Thymus (tissue), 11 donors: ENCODE data around the gene CBLIF. TPM values are rescaled to one million over a fixed set of nuclear protein-coding genes. Genes with fewer than 3 reads are reported as not detected.

ENCODE experiments used
- DNase-seq, 9 donors: peaks; one replicate each; pipeline ENCODE4 v3.0.0-alpha.2; 2013; ENCODE audit warnings: low spot score in 9 of 9, low read depth in 6 of 9, missing footprints in 1 of 9
- H3K27ac ChIP-seq, 2 donors: one replicate each; pipeline ENCODE4 v1.5.1; 2013; ENCODE audit warnings: control low read depth in 1 of 2, low read depth in 1 of 2, low read length in 1 of 2, mild to moderate bottlenecking in 1 of 2, moderate library complexity in 1 of 2
- H3K27me3 ChIP-seq, 2 donors: one replicate each; pipeline ENCODE4 v1.5.1; 2013; ENCODE audit warnings: low read length in 1 of 2; ENCODE audit not compliant: control insufficient read depth in 2 of 2, insufficient read depth in 1 of 2
- H3K36me3 ChIP-seq, 2 donors: one replicate each; pipeline ENCODE4 v1.5.1; 2013; ENCODE audit warnings: low read length in 1 of 2, mild to moderate bottlenecking in 1 of 2, moderate library complexity in 1 of 2; ENCODE audit not compliant: control insufficient read depth in 2 of 2, insufficient read depth in 2 of 2
- H3K4me1 ChIP-seq, 2 donors: one replicate each; pipeline ENCODE4 v1.5.1; 2013; ENCODE audit warnings: low read length in 2 of 2; ENCODE audit not compliant: control insufficient read depth in 2 of 2, insufficient read depth in 2 of 2
- H3K4me3 ChIP-seq, 2 donors: one replicate each; pipeline ENCODE4 v1.5.1; 2013; ENCODE audit warnings: low read length in 2 of 2, control low read depth in 1 of 2, mild to moderate bottlenecking in 1 of 2
- H3K9me3 ChIP-seq, 2 donors: one replicate each; pipeline ENCODE4 v1.5.1; 2013; ENCODE audit warnings: low read length in 1 of 2, mild to moderate bottlenecking in 1 of 2; ENCODE audit not compliant: control insufficient read depth in 2 of 2, insufficient read depth in 1 of 2
- WGBS: extraction: QIAGEN DNeasy Blood & Tissue Kit; methylation state at CpG from one replicate; pipeline ENCODE4 v1.1.7; 2013; 5-methylcytosine and 5-hydroxymethylcytosine counted together
- polyA plus RNA-seq: library from polyadenylated mRNA; stranded (reverse); fragments of 200-250 nt; gene quantifications from one replicate; pipeline ENCODE4 v1.2.3, GENCODE V29; 2013
- total RNA-seq: library from RNA; stranded (reverse); fragments of 120-200 nt; gene quantifications from one replicate; pipeline ENCODE4 v1.2.4, GENCODE V29; 2013
- donor health status: healthy.

CBLIF gene
- total and polyA plus RNA-seq, 2 donors: 0.05 TPM; not detected in 1

DNA sequence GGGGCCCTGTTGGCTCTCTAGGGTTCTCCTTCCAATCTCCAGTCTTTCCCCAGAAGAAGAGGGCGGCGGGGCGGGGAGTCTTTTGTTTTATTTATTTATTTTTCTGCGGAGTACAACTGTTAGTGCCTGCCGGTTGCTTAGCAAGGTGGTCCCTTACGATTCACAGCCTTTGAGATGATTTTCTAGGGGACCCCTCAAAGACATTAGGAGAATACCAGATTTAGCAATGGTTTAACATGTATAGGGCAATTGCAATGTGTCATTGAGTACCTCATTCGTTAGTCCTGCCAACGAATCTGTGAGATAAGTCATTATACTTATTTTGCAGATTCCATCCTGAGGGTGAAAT lies 34.4 kb downstream of the CBLIF start:
- H3K27me3 ChIP-seq: no peaks in the 10 kb centered on the region
- H3K36me3 ChIP-seq: peaks cover 14 to 25% of the 10 kb centered on the region in 2 donors
- no peak for DNase-seq
- peaks cover 12 to 16% of the 10 kb centered on the region in 2 donors for H3K4me1 ChIP-seq
- H3K27ac ChIP-seq: peak overlapping the region; percentile 46 to 93
- WGBS: 12% methylated on average over 8 of the region's 8 CpGs
- H3K4me3 ChIP-seq: peak overlapping the region; percentile 80 to 97
- peaks cover 0 to 3% of the 10 kb centered on the region in 2 donors for H3K9me3 ChIP-seq

- Histone ChIP-seq H3K27me3 (no peaks in the 10 kb centered on the region), H3K4me1 (peaks cover 12 to 16% of the 10 kb centered on the region in 2 donors), H3K9me3 (peaks cover 0 to 3% of the 10 kb centered on the region in 2 donors), H3K27ac (peak within 1 kb of the TSS; percentile 93 to 96), H3K4me3 (peak within 1 kb of the TSS; percentile 80 to 97), H3K36me3 (peaks cover 17 to 30% of the 10 kb centered on the region in 2 donors)
- DNase-seq: peak; percentile 70 to 95 (median 85)
- whole genome bisulfite sequencing: under 1% methylated on average over 54 of the region's 54 CpGs
Measured at GRCh38 chr11:59810189-59810910, 34.9 kb downstream of the CBLIF start, which contains the start of gene MRPL16. Gene MRPL16 (minus strand): TSS chr11:59810778. CDS start chr11:59810658, 120 bp downstream.

- Histone ChIP-seq H3K4me1 (peaks cover 12 to 13% of the 10 kb centered on the region in 2 donors), H3K4me3 (no peak overlapping the region), H3K36me3 (peaks cover 27 to 36% of the 10 kb centered on the region in 2 donors), H3K27me3 (no peaks in the 10 kb centered on the region), H3K27ac (no peak overlapping the region), H3K9me3 (peaks cover 0 to 3% of the 10 kb centered on the region in 2 donors)
- 85% methylated on average over 1 of the region's 1 CpG for WGBS
- DNase-seq: no peak
Measured at GRCh38 chr11:59807047-59807610, 38.2 kb downstream of the CBLIF start.

GRCh38 chr11:59804061-59804460 lies 41.2 kb downstream of the CBLIF start:
- Histone ChIP-seq H3K4me1 (no peaks in the 10 kb centered on the region), H3K4me3 (no peak overlapping the region), H3K9me3 (no peaks in the 10 kb centered on the region), H3K36me3 (peaks cover 27 to 36% of the 10 kb centered on the region in 2 donors), H3K27ac (no peak overlapping the region), H3K27me3 (no peaks in the 10 kb centered on the region)
- DNase-seq: no peak
- WGBS: 96% methylated on average over 2 of the region's 2 CpGs

DNA sequence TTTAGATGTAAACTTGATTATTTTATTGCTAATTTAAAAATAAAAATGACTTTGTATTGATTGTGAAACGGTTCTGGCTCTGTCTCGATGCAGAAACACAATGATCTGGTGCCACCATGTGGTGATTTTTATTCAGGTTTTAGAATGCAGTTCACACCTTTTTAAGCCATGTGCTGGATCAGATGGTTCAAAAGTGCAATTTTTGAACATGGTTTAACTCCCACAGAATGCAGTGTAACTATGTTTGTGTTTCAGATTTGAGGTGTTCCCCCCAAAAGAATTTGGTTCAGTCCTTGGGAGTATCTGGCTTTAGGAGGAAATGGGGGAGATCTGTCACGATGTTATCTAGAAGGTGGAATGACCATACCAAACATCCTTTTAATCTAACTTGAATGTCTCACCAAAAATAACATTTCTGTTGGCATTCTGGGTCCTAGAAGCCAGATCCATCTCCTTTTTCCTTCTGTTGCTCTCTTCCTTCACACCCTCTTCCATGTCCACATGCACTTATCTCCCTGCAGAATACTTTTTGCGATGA lies 42.6 kb downstream of the CBLIF start:
- WGBS: 54% methylated on average over 4 of the region's 4 CpGs
- Histone ChIP-seq H3K9me3 (no peaks in the 10 kb centered on the region), H3K4me3 (no peak overlapping the region), H3K27ac (no peak overlapping the region), H3K36me3 (peaks cover 27 to 28% of the 10 kb centered on the region in 2 donors), H3K4me1 (no peaks in the 10 kb centered on the region), H3K27me3 (no peaks in the 10 kb centered on the region)
- DNase-seq: peak in 8 of 9 donors; percentile 33 to 81 (median 58)

DNA sequence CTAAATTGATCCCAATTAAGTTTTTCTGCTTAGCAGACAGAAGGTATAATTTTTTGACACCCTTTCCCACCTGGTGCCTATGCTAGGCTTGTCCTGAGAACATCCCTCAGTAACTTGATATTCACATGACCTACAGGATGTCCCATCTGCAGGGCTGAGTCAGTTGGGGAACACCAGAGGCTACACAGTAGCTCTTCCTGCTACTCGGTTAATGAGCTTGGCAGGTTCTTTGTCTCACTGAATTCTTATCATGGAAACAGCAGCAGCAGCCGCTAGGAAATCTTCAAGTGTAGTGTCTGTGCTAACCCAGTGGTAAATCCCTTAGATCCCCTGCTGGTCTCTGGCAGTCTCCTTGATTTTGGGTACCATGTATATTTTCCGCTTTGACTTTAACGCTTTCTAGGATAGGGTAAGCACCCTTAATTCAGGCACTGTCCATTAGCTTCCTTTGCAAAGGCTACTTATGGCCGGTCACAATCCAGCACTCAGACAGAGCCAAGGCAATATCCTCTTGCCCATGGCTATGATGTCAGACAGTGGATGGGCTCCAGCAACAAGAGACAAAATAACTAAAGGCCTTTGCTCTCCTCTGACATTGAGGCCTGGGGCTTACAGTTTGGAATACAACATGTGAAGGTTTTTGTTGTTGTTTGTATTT lies 43.2 kb downstream of the CBLIF start:
- H3K9me3 ChIP-seq: no peaks in the 10 kb centered on the region
- 79% methylated on average over 5 of the region's 5 CpGs for WGBS
- H3K27ac ChIP-seq: peak overlapping the region in 1 of 2 donors; percentile 2
- H3K4me1 ChIP-seq: no peaks in the 10 kb centered on the region
- H3K4me3 ChIP-seq: no peak overlapping the region
- H3K36me3 ChIP-seq: peaks cover 22 to 25% of the 10 kb centered on the region in 2 donors
- no peaks in the 10 kb centered on the region for H3K27me3 ChIP-seq
- DNase-seq: no peak

DNA sequence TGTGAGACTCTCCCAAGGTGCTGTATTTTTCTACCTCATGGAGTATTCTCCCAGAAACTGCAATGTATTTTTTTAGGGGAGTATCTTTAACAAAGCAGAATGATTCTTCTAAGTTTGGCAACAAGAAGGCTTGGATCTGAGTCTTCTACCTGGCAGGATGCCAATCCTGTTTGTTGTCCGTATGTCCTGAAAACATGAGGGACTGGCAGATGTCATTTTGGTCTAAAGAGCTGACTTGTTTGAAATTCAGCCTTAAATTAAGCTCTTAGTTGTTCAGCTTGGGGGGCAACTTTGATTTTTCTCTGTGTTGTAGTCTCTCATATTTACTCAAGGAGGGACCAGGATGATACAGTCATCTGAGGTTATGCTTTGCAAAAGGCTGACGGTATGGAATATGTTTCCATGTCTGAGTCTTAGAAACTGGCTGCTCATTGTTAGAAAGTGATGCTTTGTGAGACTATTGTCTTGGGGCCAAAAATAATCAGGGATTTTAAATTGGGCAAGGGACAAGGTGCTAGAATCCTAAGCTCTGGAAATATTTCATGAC lies 44.1 kb downstream of the CBLIF start:
- Histone ChIP-seq H3K27me3 (no peaks in the 10 kb centered on the region), H3K9me3 (no peaks in the 10 kb centered on the region), H3K36me3 (peaks cover 14 to 17% of the 10 kb centered on the region in 2 donors), H3K4me1 (no peaks in the 10 kb centered on the region), H3K27ac (no peak overlapping the region), H3K4me3 (no peak overlapping the region)
- no peak for DNase-seq
- WGBS: 95% methylated on average over 2 of the region's 2 CpGs

DNA sequence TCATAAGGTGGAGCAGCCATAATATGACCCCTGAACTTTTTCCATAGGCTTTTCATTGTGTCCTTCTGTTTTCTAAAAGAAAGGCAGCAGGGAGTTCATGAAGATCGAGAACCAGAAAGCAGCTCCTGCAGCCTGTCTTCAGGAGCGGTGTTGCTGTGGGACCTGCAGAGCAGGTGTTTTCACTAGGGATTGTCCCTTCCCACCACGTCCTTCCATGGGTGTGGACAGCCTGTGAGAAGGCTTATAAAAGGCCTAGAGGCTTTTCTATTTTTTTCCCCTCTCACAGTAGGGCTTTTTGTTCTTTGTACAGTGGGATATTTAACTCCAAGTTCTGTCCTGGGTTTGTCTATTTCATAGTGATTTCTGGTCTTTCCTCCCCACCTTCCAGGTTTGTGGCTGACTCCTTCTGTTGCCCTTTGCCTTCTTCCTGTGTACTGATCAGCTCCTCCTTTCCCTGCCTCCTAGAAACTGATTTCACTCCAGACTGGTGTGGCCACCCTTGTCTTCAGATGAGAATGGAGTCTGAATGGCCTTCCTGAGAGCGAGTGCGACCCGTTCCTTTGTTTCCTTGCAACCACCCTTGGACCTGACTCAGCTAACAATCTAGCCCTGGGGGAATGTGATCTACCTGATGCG lies 44.8 kb downstream of the CBLIF start:
- Histone ChIP-seq H3K27me3 (no peaks in the 10 kb centered on the region), H3K27ac (no peak overlapping the region)

More for the DNA sequence above, 44.8 kb downstream of the CBLIF start:
- no peak overlapping the region for H3K4me3 ChIP-seq
- no peaks in the 10 kb centered on the region for H3K9me3 ChIP-seq
- H3K36me3 ChIP-seq: peaks cover 7 to 12% of the 10 kb centered on the region in 2 donors
- WGBS: 95% methylated on average over 7 of the region's 7 CpGs
- no peak for DNase-seq
- no peaks in the 10 kb centered on the region for H3K4me1 ChIP-seq
